Neural cell (in vitro differentiated cells): ENCODE measurements around the gene PDAP1. TPM values are rescaled to one million over a fixed set of nuclear protein-coding genes. Genes with fewer than 3 reads are reported as not detected.

Experiments used
- H2AFZ ChIP-seq: fragments of 200-600, 300-800 bp; sonication (generic), shearing (Covaris generic); 2 replicates; pipeline ENCODE4 v1.6.0; 2014; ENCODE audit warnings: low read depth, mild to moderate bottlenecking, antibody characterized with exemption, low read length, moderate library complexity
- H3F3A ChIP-seq: fragments of 200-600 bp; shearing (Covaris generic); 2 replicates; pipeline ENCODE4 v1.6.1; 2016; ENCODE audit warnings: mild to moderate bottlenecking, moderate library complexity, mixed read lengths, antibody characterized with exemption, low read length; ENCODE audit not compliant: insufficient read depth, poor library complexity, severe bottlenecking
- H3K27ac ChIP-seq: fragments of 200-600, 300-800 bp; sonication (generic), shearing (Covaris generic); 2 replicates; pipeline ENCODE4 v1.5.1; 2014; ENCODE audit warnings: mild to moderate bottlenecking, low read length, moderate library complexity
- H3K27me3 ChIP-seq: fragments of 300-800, 200-600 bp; sonication (generic), shearing (Covaris generic); 2 replicates; pipeline ENCODE4 v1.6.0; 2014; ENCODE audit warnings: mild to moderate bottlenecking, low read depth, low read length, moderate library complexity; ENCODE audit not compliant: insufficient read depth
- H3K36me3 ChIP-seq: fragments of 300-800, 200-600 bp; sonication (generic), shearing (Covaris generic); 2 replicates; pipeline ENCODE4 v1.5.1; 2014; ENCODE audit warnings: mild to moderate bottlenecking, antibody characterized with exemption, low read length, moderate library complexity; ENCODE audit not compliant: insufficient read depth
- H3K4me2 ChIP-seq: fragments of 300-800, 200-600 bp; sonication (generic), shearing (Covaris generic); 2 replicates; pipeline ENCODE4 v1.6.0; 2014; ENCODE audit warnings: mild to moderate bottlenecking, low read length
- H3K4me3 ChIP-seq: fragments of 300-800, 200-600 bp; sonication (generic), shearing (Covaris generic); 2 replicates; pipeline ENCODE4 v1.5.1; 2014; ENCODE audit warnings: mild to moderate bottlenecking, low read length, moderate library complexity
- H3K79me2 ChIP-seq: fragments of 200-600 bp; shearing (Covaris generic); replicated peaks from 2 replicates; pipeline ENCODE4 v1.6.0; 2014; ENCODE audit warnings: mild to moderate bottlenecking, low read length, moderate library complexity; ENCODE audit not compliant: insufficient read depth
- H3K9ac ChIP-seq: fragments of 300-800, 200-600 bp; sonication (generic), shearing (Covaris generic); 2 replicates; pipeline ENCODE4 v1.6.1; 2016; ENCODE audit warnings: mild to moderate bottlenecking, low read length, mixed read lengths
- H3K9me2 ChIP-seq: fragments of 200-600 bp; shearing (Covaris generic); 2 replicates; pipeline ENCODE4 v1.6.1; 2016; ENCODE audit warnings: mild to moderate bottlenecking, low read length, mixed read lengths; ENCODE audit not compliant: insufficient read depth
- H3K9me3 ChIP-seq: fragments of 200-600, 300-800 bp; sonication (generic), shearing (Covaris generic); 2 replicates; pipeline ENCODE4 v1.6.1; 2016; ENCODE audit warnings: mild to moderate bottlenecking, mixed run types, low read length, moderate library complexity, mixed read lengths
- H4K20me1 ChIP-seq: fragments of 200-600 bp; shearing (Covaris generic); 2 replicates; pipeline ENCODE4 v1.6.1; 2016; ENCODE audit warnings: mild to moderate bottlenecking, mixed run types; ENCODE audit not compliant: insufficient read depth
- CTCF ChIP-seq: fragments of 450-650 bp; IDR thresholded peaks from 2 replicates; pipeline ENCODE4 v1.5.1; 2014; ENCODE audit warnings: antibody characterized with exemption, mild to moderate bottlenecking, moderate library complexity; ENCODE audit not compliant: poor library complexity, severe bottlenecking
- EP300 ChIP-seq: fragments of 450-650 bp; conservative IDR thresholded peaks from 2 replicates; pipeline ENCODE4 v1.6.1; 2014; ENCODE audit warnings: antibody characterized with exemption, mild to moderate bottlenecking, moderate library complexity; ENCODE audit not compliant: poor library complexity, severe bottlenecking
- EZH2 ChIP-seq: fragments of 200-600, 300-800 bp; shearing (Covaris generic), sonication (generic); IDR thresholded peaks from 2 replicates; pipeline ENCODE4 v1.6.1; 2014; ENCODE audit warnings: antibody characterized with exemption, low read length, borderline replicate concordance, mild to moderate bottlenecking; ENCODE audit not compliant: insufficient read depth, poor library complexity, severe bottlenecking
- MXI1 ChIP-seq: fragments of 450-650 bp; conservative IDR thresholded peaks from 2 replicates; pipeline ENCODE4 v1.6.1; 2014; ENCODE audit warnings: antibody characterized with exemption, mild to moderate bottlenecking; ENCODE audit not compliant: poor library complexity, severe bottlenecking
- POLR2AphosphoS5 ChIP-seq: IDR thresholded peaks from 2 replicates; pipeline ENCODE4 v1.6.1; 2012
- RAD21 ChIP-seq: fragments of 450-650 bp; conservative IDR thresholded peaks from 2 replicates; pipeline ENCODE4 v1.6.1; 2014; ENCODE audit warnings: antibody characterized with exemption, mild to moderate bottlenecking, moderate library complexity
- REST ChIP-seq: IDR thresholded peaks from 2 replicates; pipeline ENCODE4 v1.6.1; 2012; ENCODE audit warnings: borderline replicate concordance
- SMC3 ChIP-seq: fragments of 450-650 bp; conservative IDR thresholded peaks from 2 replicates; pipeline ENCODE4 v1.6.1; 2014; ENCODE audit warnings: antibody characterized with exemption, mild to moderate bottlenecking, moderate library complexity; ENCODE audit not compliant: poor library complexity
- TAF1 ChIP-seq: IDR thresholded peaks from 2 replicates; pipeline ENCODE4 v1.6.1; 2012; ENCODE audit warnings: low read depth
- polyA plus RNA-seq: library from polyadenylated mRNA; depleted of rRNA; stranded (reverse); fragments of >200 nt; gene quantifications from 2 replicates; pipeline ENCODE4 v1.2.3, GENCODE V29; 2014

PDAP1 gene
- polyA plus RNA-seq, 1 donor from 2014 or later = 185 TPM

- Histone ChIP-seq H3K4me2 (no peak overlapping the region), H3F3A (no peaks in the 10 kb centered on the region), H3K9me2 (no peaks in the 10 kb centered on the region), H3K27me3 (no peaks in the 10 kb centered on the region), H3K9ac (no peak overlapping the region), H3K27ac (no peak overlapping the region), H3K4me3 (no peak overlapping the region), H2AFZ (no peak overlapping the region), H3K9me3 (no peaks in the 10 kb centered on the region), H4K20me1 (no peaks in the 10 kb centered on the region), H3K79me2 (peaks cover 13% of the 10 kb centered on the region), H3K36me3 (no peaks in the 10 kb centered on the region)
- TF ChIP-seq MXI1 (no peak), POLR2AphosphoS5 (no peak), SMC3 (no peak)
Observed at GRCh38 chr7:99457050-99457649, 48.8 kb upstream of the PDAP1 start.

- H2AFZ ChIP-seq = no peak overlapping the region
- peaks cover 7% of the 10 kb centered on the region for H3K79me2 ChIP-seq
- H3F3A ChIP-seq = no peaks in the 10 kb centered on the region
- no peaks in the 10 kb centered on the region for H4K20me1 ChIP-seq
- no peak overlapping the region for H3K27ac ChIP-seq
- H3K9me3 ChIP-seq = no peaks in the 10 kb centered on the region
- no peak for TF ChIP-seq MXI1
- TF ChIP-seq RAD21 = no peak
- no peak for TF ChIP-seq CTCF
- TF ChIP-seq POLR2AphosphoS5 = no peak
- no peak for TF ChIP-seq EP300
- no peak for TF ChIP-seq TAF1
- TF ChIP-seq REST = no peak
- TF ChIP-seq SMC3 = no peak
- no peak for TF ChIP-seq EZH2
- H3K27me3 ChIP-seq = no peaks in the 10 kb centered on the region
- H3K9me2 ChIP-seq = no peaks in the 10 kb centered on the region
- H3K36me3 ChIP-seq = no peaks in the 10 kb centered on the region
- no peak overlapping the region for H3K4me3 ChIP-seq
- no peak overlapping the region for H3K4me2 ChIP-seq
- H3K9ac ChIP-seq = no peak overlapping the region
Observed at GRCh38 chr7:99456288-99456687, 47.9 kb upstream of the PDAP1 start.

GRCh38 chr7:99455874-99456273, 47.5 kb upstream of the PDAP1 start:
- Histone ChIP-seq H3K36me3 (no peaks in the 10 kb centered on the region), H3K27me3 (no peaks in the 10 kb centered on the region), H3K4me3 (no peak overlapping the region), H3K9me2 (no peaks in the 10 kb centered on the region), H4K20me1 (no peaks in the 10 kb centered on the region), H3K79me2 (peaks cover 4% of the 10 kb centered on the region), H2AFZ (no peak overlapping the region), H3K27ac (no peak overlapping the region), H3K9ac (no peak overlapping the region), H3F3A (no peaks in the 10 kb centered on the region), H3K9me3 (no peaks in the 10 kb centered on the region), H3K4me2 (no peak overlapping the region)
- TF ChIP-seq SMC3 (no peak), EZH2 (no peak), TAF1 (no peak), EP300 (no peak), REST (no peak), POLR2AphosphoS5 (no peak), RAD21 (no peak), MXI1 (no peak), CTCF (no peak)
